Esophagus squamous epithelium (tissue), 4 donors: ENCODE data around the gene CAGE1.

Experiments used
- POLR2A ChIP-seq, 4 donors: fragments of 450-650 bp; IDR thresholded peaks; one replicate each; pipeline ENCODE4 v1.6.1; 2017; ENCODE audit warnings: antibody characterized with exemption in 4 of 4, mild to moderate bottlenecking in 4 of 4, moderate library complexity in 3 of 4
- TF ChIP-seq, protein P1 (sequence below), 6 experiments: fragments of 450-650 bp in 4 of 6; fragments of 200-600 bp in 2 of 6; sonication (generic) in 2 of 6; IDR thresholded peaks; one replicate each; pipeline ENCODE4 v1.5.1; 2016 to 2019; ENCODE audit warnings: antibody characterized with exemption in 6 of 6, mild to moderate bottlenecking in 4 of 6, moderate library complexity in 4 of 6

DNA sequence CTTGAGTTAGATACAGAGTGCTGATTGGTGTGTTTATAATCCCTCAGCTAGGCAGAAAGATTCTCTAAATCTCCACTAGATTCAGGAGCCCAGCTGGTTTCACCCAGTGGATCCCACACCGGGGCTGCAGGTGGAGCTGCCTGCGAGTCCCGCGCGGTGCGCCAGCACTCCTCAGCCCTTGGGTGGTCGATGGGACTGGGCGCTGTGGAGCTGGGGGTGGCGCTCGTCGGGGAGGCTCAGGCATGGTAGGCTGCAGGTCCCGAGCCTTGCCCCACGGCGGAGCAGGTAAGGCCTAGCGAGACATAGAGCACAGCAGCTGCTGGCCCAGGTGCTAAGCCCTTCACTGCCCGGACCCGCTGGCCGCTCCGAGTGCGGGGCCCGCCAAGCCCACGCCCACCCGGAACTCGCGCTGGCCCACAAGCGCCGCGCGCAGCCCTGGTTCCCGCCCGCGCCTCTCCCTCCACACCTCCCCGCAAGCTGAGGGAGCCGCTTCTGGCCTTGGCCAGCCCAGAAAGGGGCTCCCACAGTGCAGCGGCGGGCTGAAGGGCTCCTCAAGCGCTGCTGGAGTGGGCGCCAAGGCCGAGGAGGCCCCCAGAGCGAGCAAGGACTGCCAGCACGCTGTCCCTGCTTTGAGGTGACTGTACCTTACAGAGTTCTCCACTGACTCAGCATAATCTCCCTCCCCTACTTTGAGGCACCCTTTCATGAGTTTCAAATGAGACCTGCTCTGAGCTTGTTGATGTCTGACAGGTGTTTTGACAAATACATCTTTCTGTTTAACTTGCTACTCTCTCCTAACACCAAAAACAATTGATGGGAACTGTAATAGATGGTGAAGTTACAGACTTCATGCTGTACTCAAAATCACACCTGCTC lies 72.6 kb downstream of the CAGE1 start:
- TF ChIP-seq POLR2A (IDR thresholded peaks at IDR 0.05), result no peak
- TF ChIP-seq, protein P1, sequence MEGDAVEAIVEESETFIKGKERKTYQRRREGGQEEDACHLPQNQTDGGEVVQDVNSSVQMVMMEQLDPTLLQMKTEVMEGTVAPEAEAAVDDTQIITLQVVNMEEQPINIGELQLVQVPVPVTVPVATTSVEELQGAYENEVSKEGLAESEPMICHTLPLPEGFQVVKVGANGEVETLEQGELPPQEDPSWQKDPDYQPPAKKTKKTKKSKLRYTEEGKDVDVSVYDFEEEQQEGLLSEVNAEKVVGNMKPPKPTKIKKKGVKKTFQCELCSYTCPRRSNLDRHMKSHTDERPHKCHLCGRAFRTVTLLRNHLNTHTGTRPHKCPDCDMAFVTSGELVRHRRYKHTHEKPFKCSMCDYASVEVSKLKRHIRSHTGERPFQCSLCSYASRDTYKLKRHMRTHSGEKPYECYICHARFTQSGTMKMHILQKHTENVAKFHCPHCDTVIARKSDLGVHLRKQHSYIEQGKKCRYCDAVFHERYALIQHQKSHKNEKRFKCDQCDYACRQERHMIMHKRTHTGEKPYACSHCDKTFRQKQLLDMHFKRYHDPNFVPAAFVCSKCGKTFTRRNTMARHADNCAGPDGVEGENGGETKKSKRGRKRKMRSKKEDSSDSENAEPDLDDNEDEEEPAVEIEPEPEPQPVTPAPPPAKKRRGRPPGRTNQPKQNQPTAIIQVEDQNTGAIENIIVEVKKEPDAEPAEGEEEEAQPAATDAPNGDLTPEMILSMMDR (IDR thresholded peaks at IDR 0.05), result no peak
